Sigmoid colon (tissue), 7 donors: ENCODE results near the gene DNAJC18. TPM values are rescaled to one million over a fixed set of nuclear protein-coding genes. Genes with fewer than 3 reads are reported as not detected.

Experiments used
- DNase-seq: peaks from one replicate; pipeline ENCODE4 v3.0.0-alpha.2; 2019
- H3K27ac ChIP-seq, 4 donors: fragments of 200-600 bp; sonication (generic); one replicate each; pipeline ENCODE4 v1.5.1; 2016 to 2019; ENCODE audit warnings: mild to moderate bottlenecking in 1 of 4
- H3K27me3 ChIP-seq, 3 donors: fragments of 200-600 bp; sonication (generic); one replicate each; pipeline ENCODE4 v1.5.1; 2019; ENCODE audit warnings: mild to moderate bottlenecking in 1 of 3
- H3K36me3 ChIP-seq, 4 donors: fragments of 200-600 bp; sonication (generic); one replicate each; pipeline ENCODE4 v1.5.1; 2016 to 2019
- H3K4me1 ChIP-seq, 4 donors: fragments of 200-600 bp; sonication (generic); one replicate each; pipeline ENCODE4 v1.5.1; 2017 to 2019
- H3K4me3 ChIP-seq, 4 donors: fragments of 200-600 bp; sonication (generic); one replicate each; pipeline ENCODE4 v1.5.1; 2017 to 2019; ENCODE audit warnings: mild to moderate bottlenecking in 2 of 4, moderate library complexity in 1 of 4
- H3K9me3 ChIP-seq, 4 donors: fragments of 200-600 bp in 3 of 4; sonication (generic) in 3 of 4; one replicate each; pipeline versions ENCODE4 v1.5.1 to v1.6.1; 2013 to 2019
- CTCF ChIP-seq, 4 experiments: fragments of 450-650 bp in 3 of 4; fragments of 200-600 bp in 1 of 4; IDR thresholded peaks; one replicate each; pipeline ENCODE4 v1.5.1; 2016 to 2019; ENCODE audit warnings: antibody characterized with exemption in 4 of 4, mild to moderate bottlenecking in 3 of 4, moderate library complexity in 2 of 4
- EP300 ChIP-seq, 4 donors: sonication (generic); formaldehyde crosslinking; IDR thresholded peaks; one replicate each; pipeline ENCODE4 v1.6.1; 2017; ENCODE audit warnings: antibody characterized with exemption in 4 of 4
- POLR2A ChIP-seq, 2 donors: fragments of 450-650 bp; IDR thresholded peaks; one replicate each; pipeline ENCODE4 v1.6.1; 2016; ENCODE audit warnings: antibody characterized with exemption in 2 of 2, mild to moderate bottlenecking in 2 of 2, moderate library complexity in 2 of 2
- POLR2AphosphoS5 ChIP-seq, 4 donors: sonication (generic); formaldehyde crosslinking; IDR thresholded peaks; one replicate each; pipeline ENCODE4 v1.6.1; 2017; ENCODE audit warnings: antibody characterized with exemption in 4 of 4
- WGBS, 2 donors: extraction: QIAGEN DNeasy Blood & Tissue Kit; methylation state at CpG; one replicate each; pipeline ENCODE4 v1.1.7; 2013; 5-methylcytosine and 5-hydroxymethylcytosine counted together
- intact Hi-C: fragments of 100-400 bp; cut with DNase I; formaldehyde crosslinking; loops from one replicate; pipeline ENCODE4 v1.15.1; 2023
- polyA plus RNA-seq, 3 donors: library from polyadenylated mRNA; stranded (reverse); fragments of 200-250 nt; gene quantifications; one replicate each; pipeline ENCODE4 v1.2.3, GENCODE V29; 2013
- total RNA-seq, 4 donors: library from RNA; depleted of rRNA; stranded (reverse); fragments of >200 nt; gene quantifications; one replicate each; pipeline ENCODE4 v1.1.0, GENCODE V29; 2016
- donor health status: healthy with polysubstance abuse.
- donor health status: Bipolar disorder and iron deficiency.
- donor health status: healthy.

Gene DNAJC18
- total and polyA plus RNA-seq, 7 donors: 1.2 to 12.5 (median 6.8) TPM

GRCh38 chr5:139384591-139385051, 54.7 kb downstream of the DNAJC18 start:
- no peak for DNase-seq
- Histone ChIP-seq H3K27me3 (no peaks in the 10 kb centered on the region), H3K4me1 (peaks cover 0 to 4% (median 0%) of the 10 kb centered on the region in 4 donors), H3K9me3 (no peaks in the 10 kb centered on the region), H3K27ac (peak overlapping the region in 2 of 4 donors; percentile 14 to 61), H3K36me3 (no peaks in the 10 kb centered on the region), H3K4me3 (peak overlapping the region in 3 of 4 donors; percentile 18 to 23 (median 20))
- TF ChIP-seq EP300 (IDR thresholded peaks at IDR 0.05): no peak
- TF ChIP-seq CTCF (IDR thresholded peaks at IDR 0.05): no peak
- no peak for TF ChIP-seq POLR2A (IDR thresholded peaks at IDR 0.05)
- no peak for TF ChIP-seq POLR2AphosphoS5 (IDR thresholded peaks at IDR 0.05)
- intact Hi-C loops: no loop called here
- WGBS, 2 donors: 60 to 75% methylated on average over 9 of the region's 9 CpGs

- Histone ChIP-seq H3K27ac (no peak overlapping the region), H3K4me3 (no peak overlapping the region), H3K9me3 (no peaks in the 10 kb centered on the region), H3K27me3 (no peaks in the 10 kb centered on the region), H3K36me3 (no peaks in the 10 kb centered on the region), H3K4me1 (peaks cover 0 to 4% (median 0%) of the 10 kb centered on the region in 4 donors)
- 79 to 85% methylated on average over 7 of the region's 7 CpGs for WGBS, 2 donors
- DNase-seq: no peak
- no peak for TF ChIP-seq EP300 (IDR thresholded peaks at IDR 0.05)
- TF ChIP-seq POLR2AphosphoS5 (IDR thresholded peaks at IDR 0.05): no peak
- TF ChIP-seq POLR2A (IDR thresholded peaks at IDR 0.05): no peak
- no peak for TF ChIP-seq CTCF (IDR thresholded peaks at IDR 0.05)
- intact Hi-C loops: no loop called here
Measured at GRCh38 chr5:139383993-139384590, 55.2 kb downstream of the DNAJC18 start.

- Histone ChIP-seq H3K36me3 (no peaks in the 10 kb centered on the region), H3K27ac (no peak within 1 kb of the TSS), H3K9me3 (no peaks in the 10 kb centered on the region), H3K4me3 (no peak within 1 kb of the TSS), H3K4me1 (peaks cover 0 to 4% (median 0%) of the 10 kb centered on the region in 4 donors), H3K27me3 (no peaks in the 10 kb centered on the region)
- TF ChIP-seq CTCF (IDR thresholded peaks at IDR 0.05) (no peak), EP300 (IDR thresholded peaks at IDR 0.05) (no peak), POLR2AphosphoS5 (IDR thresholded peaks at IDR 0.05) (no peak), POLR2A (IDR thresholded peaks at IDR 0.05) (no peak)
- DNase-seq: no peak
- WGBS, 2 donors: 36 to 67% methylated on average over 10 of the region's 10 CpGs
- intact Hi-C loops: no loop called here
Measured at GRCh38 chr5:139383275-139383992, 55.9 kb downstream of the DNAJC18 start, which contains the start of gene SLC23A1. TSS of gene SLC23A1 (minus strand) at chr5:139383297. CDS start at chr5:139383253, 44 bp downstream.

GRCh38 chr5:139382807-139383206, 56.5 kb downstream of the DNAJC18 start:
- Histone ChIP-seq H3K4me3 (no peak overlapping the region), H3K27ac (no peak overlapping the region), H3K36me3 (no peaks in the 10 kb centered on the region), H3K4me1 (peaks cover 0 to 4% (median 0%) of the 10 kb centered on the region in 4 donors), H3K9me3 (no peaks in the 10 kb centered on the region), H3K27me3 (no peaks in the 10 kb centered on the region)
- DNase-seq: no peak
- 52 to 53% methylated on average over 3 of the region's 3 CpGs for WGBS, 2 donors
- TF ChIP-seq POLR2A (IDR thresholded peaks at IDR 0.05) (no peak), CTCF (IDR thresholded peaks at IDR 0.05) (no peak), EP300 (IDR thresholded peaks at IDR 0.05) (no peak), POLR2AphosphoS5 (IDR thresholded peaks at IDR 0.05) (no peak)
- intact Hi-C loops: no loop called here
